Islet of Langerhans (tissue), 1 donor: ENCODE data around the gene ZDHHC17.

Experiments
- FAIRE-seq: peaks from one replicate; lab custom pipeline; 2011; peaks lifted over from hg19 to GRCh38; lab: Jason Lieb, UNC

The ZDHHC17 gene

GRCh38 chr12:76878899-76879709 is 115.2 kb downstream of the ZDHHC17 start, which contains the start of gene CSRP2:
TSS of gene CSRP2 (minus strand) at chr12:76879019. CDS start at chr12:76866260, 12,759 bp downstream.
- no peak for FAIRE-seq

GRCh38 chr12:76879710-76880518 is 116.0 kb downstream of the ZDHHC17 start:
- FAIRE-seq: no peak

- FAIRE-seq: no peak
Measured at GRCh38 chr12:76880519-76881023, 116.7 kb downstream of the ZDHHC17 start.

GRCh38 chr12:76881142-76881541 is 117.2 kb downstream of the ZDHHC17 start:
- FAIRE-seq: no peak

- no peak for FAIRE-seq
Measured at GRCh38 chr12:76882367-76882766, 118.5 kb downstream of the ZDHHC17 start.

GRCh38 chr12:76883151-76883550 is 119.2 kb downstream of the ZDHHC17 start:
- FAIRE-seq: no peak

- FAIRE-seq: no peak
Measured at GRCh38 chr12:76883811-76884210, 119.9 kb downstream of the ZDHHC17 start.

- no peak for FAIRE-seq
Measured at GRCh38 chr12:76888775-76889174, 124.9 kb downstream of the ZDHHC17 start.

- no peak for FAIRE-seq
Measured at GRCh38 chr12:76890151-76891143, 126.5 kb downstream of the ZDHHC17 start.

- FAIRE-seq: no peak
Measured at GRCh38 chr12:76891609-76892008, 127.7 kb downstream of the ZDHHC17 start.

GRCh38 chr12:76895796-76896195 is 131.9 kb downstream of the ZDHHC17 start:
- no peak for FAIRE-seq

GRCh38 chr12:76896274-76896673 is 132.4 kb downstream of the ZDHHC17 start:
- no peak for FAIRE-seq

- no peak for FAIRE-seq
Measured at GRCh38 chr12:76898442-76898841, 134.5 kb downstream of the ZDHHC17 start.

GRCh38 chr12:76899522-76899921 is 135.6 kb downstream of the ZDHHC17 start:
- no peak for FAIRE-seq

GRCh38 chr12:76901628-76902380 is 137.9 kb downstream of the ZDHHC17 start:
- no peak for FAIRE-seq
